Epidermal melanocyte (primary cell): ENCODE results near the gene WIZ.
"Not testable (repeated sequence)": the region's sequence is repeated elsewhere in the genome, so short reads cannot be mapped to it uniquely, and the experiment has no call there.

Experiments
- DNase-seq: peaks from one replicate; pipeline ENCODE4 v3.0.0; 2011; ENCODE audit warnings: low spot score; ENCODE audit not compliant: insufficient read length

WIZ gene

GRCh38 chr19:15429825-15430467 lies 19.8 kb downstream of the WIZ start:
- no peak for DNase-seq

GRCh38 chr19:15428956-15429824 lies 20.6 kb downstream of the WIZ start:
- DNase-seq, result peak; percentile 14

- DNase-seq, result no peak
These were observed 21.7 kb downstream of the WIZ start for GRCh38 chr19:15427991-15428471.

- peak; percentile 7 for DNase-seq
These were observed 22.4 kb downstream of the WIZ start for GRCh38 chr19:15427350-15427700.

DNA sequence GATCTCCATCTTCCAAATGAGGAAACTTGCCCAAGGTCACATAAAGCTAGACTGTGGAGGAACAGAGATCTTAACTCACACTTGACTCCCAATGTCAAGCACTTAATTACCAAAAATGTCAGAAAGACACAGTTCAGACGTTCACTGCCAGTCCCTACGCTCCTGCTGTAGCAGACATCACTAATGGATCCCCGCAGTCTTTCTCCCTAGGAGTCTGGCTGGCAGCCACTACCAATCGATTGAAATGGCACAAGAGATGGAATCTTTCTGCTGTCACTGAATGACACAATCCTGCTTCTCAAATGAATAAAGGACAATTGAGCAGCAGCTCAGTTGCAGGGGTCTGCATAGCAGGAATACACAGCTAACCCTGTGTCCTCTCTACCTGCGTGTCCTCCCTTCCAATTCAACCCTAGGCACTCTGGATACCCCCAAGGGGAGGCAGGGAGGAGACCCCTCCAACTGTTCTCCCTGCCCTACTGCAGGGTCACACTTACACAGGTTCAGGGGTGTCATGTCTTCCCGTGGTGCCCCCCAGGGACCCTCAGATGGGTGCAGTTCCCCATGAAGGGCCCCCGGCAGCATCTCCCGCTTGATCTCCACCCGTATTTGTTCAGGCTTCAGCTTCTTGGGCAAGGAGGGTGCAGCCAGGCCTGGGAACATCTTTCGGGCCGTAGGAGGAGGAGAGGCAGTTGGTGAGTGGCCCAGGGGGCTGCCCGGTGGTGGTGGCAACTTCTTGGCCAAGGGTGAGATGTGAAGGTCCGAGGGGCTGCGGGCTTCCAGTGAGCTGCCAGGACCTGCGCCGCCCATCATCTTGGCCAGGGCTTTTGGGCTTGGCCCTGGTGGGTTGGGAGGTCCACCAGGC lies 23.0 kb downstream of the WIZ start:
- DNase-seq, result peak; percentile 17

GRCh38 chr19:15425321-15425950 lies 24.3 kb downstream of the WIZ start:
- peak; percentile 10 for DNase-seq

DNA sequence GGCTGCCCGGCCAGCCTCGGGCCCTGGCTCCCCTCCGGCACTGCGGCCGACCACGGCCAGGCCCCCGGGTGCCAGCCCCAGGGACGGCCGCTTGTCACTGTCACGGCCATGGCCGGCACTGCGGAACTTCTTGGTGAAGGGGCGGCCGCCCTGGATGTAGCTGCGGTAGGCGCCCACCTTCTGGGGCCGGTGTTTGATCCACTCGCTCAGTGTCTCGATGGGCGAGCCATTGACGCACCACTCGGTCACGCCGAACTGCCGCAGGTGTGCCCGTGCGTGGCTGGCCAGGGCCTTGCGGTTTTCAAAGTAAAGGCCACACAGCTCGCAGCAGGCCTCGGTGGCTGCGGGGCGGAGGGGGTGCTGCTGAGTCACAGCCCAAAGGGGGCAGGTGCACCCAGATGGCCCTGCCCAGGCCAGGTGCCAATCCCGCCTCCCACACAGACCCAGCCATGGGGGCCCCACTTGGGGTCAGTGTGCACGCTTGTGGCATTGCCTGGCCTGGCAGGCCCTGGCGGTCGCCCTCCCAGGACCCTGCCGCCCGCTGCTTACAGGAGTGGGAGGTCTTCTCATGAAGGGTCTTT lies 25.0 kb downstream of the WIZ start:
- DNase-seq, result peak; percentile 3

- peak; percentile 15 for DNase-seq
These were observed 25.6 kb downstream of the WIZ start for GRCh38 chr19:15424121-15424520.

- peak; percentile 0 for DNase-seq
These were observed 26.6 kb downstream of the WIZ start for GRCh38 chr19:15423130-15423529.

- peak; percentile 3 for DNase-seq
These were observed 27.3 kb downstream of the WIZ start for GRCh38 chr19:15422296-15423075.

GRCh38 chr19:15421721-15422260 lies 28.0 kb downstream of the WIZ start:
- no peak for DNase-seq

- DNase-seq, result no peak
These were observed 28.5 kb downstream of the WIZ start for GRCh38 chr19:15421136-15421695.

DNA sequence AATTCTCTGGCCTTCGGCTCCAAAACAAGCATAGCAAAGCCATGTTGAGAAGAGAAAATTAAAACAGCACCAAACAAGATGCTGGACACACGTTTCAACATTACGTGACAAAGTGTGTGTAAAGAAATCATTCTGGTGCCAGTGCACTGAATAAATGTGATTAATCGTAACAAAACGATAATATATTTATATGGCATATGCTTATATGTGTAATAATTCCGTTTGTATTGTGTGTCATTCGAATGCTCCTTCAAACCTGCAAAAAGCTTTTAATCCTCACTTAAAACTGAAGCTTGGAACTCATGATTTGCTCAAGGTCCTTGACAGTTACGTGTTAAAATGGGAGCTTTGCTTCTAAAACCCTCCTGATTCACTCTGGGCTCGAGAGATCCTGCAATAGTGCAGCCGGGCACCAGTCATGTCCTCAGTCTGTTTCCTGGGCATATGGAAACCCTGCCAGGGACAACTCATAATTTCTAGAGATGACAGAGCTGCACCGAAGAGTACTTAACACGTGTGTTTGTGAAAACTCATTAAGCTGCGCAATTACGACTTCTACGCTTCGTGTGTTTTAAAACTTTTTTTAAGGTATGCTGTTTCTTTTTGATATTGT lies 30.2 kb downstream of the WIZ start:
- DNase-seq, result no peak

DNA sequence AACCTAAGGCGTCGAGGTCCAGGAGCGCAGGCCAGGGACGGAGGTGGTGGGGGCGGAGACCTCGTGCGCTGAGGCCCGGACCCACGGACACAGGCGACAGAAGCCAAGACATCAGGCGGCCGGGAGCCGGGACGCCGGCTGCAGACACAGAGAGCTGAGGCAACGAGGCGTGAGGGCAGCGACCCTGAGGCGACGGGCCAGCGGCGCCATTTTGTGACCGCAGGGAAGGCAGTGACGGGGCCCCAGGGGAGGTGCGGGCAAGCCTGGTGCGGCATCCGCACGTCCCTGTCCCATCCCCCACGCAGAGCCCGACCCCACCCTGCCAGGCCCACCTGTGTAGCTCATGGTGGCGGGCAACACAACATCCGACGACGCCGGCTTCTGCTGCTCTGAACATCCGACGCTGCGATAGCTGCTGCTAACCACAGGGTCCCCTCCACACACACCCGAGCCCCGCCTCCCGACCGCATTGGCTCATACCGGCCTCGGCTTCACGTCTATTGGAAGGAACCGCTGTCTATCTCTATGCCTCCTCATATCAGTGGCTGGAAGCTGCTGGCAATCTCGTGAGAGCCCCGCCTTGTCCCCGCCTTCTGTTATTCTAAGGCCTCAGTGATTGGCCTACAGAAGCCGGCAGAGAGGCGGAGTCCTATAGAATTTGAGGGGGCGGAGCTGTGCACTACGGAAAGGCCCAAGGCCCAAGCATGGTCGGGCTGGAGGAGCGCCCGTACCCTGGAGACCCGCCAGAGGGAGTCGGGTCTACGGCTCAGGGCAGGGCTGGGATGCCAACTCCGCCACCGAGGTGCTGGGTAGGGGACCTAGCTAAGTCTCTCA lies 31.0 kb downstream of the WIZ start, which contains the start of gene AKAP8L:
TSS of gene AKAP8L (minus strand) at position 410 of the 834 bp plus-strand sequence. CDS start at position 345, 65 bp downstream.
- peak; percentile 100 for DNase-seq

DNA sequence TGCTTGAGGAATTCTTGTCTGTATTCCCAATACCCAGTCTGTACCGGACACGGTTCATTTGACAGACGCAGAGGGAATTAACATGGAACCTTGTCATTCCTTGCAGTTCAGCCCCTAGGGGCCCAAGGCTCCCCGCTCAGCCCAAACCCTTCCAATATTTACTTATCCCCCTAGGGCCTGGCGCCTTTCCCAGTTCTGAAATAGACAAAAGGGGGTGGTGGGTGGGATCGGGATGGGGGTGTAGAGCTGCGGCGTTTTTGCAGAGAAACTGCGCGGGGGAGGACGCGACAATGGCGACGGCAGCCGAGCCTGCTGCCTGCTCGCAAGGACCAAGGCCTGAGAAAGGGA lies 31.6 kb downstream of the WIZ start:
- DNase-seq, result no peak

DNA sequence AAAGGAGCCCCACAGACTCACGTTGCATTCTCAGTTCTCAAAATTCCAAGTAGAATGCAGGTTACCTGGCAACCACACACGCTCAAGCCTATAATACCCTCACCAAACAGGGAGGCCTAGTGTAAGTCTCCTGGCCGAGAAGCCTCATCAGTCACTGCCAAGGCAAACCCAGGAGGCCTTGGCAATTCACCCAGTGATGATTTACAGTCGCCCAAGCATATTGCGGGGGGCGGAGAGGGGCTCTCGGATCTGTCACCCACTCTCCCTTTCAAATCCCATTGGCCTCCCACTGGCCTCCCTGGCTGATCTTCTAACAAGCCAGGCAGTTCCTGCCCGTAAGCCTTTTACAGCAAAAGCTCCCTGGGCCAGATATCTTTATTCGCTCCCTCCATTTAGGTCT lies 32.1 kb downstream of the WIZ start:
- DNase-seq, result no peak

GRCh38 chr19:15412832-15413231 lies 36.9 kb downstream of the WIZ start:
- no peak for DNase-seq

- not testable (repeated sequence) for DNase-seq
These were observed 38.4 kb downstream of the WIZ start for GRCh38 chr19:15411351-15411750.
